IPS-20b (cell line): ENCODE data around the gene DSCAM.

ENCODE experiments used
- H3K27ac ChIP-seq: one replicate; pipeline ENCODE4 v1.5.1; 2013; ENCODE audit warnings: low read length
- H3K27me3 ChIP-seq: 2 replicates; pipeline ENCODE4 v1.6.1; 2013; ENCODE audit warnings: mild to moderate bottlenecking, low read length, inconsistent platforms; ENCODE audit not compliant: insufficient read depth
- H3K36me3 ChIP-seq: 2 replicates; pipeline ENCODE4 v1.6.1; 2013; ENCODE audit warnings: low read depth, mild to moderate bottlenecking, inconsistent platforms, low read length, moderate library complexity; ENCODE audit not compliant: insufficient read depth
- H3K4me1 ChIP-seq: 2 replicates; pipeline ENCODE4 v1.6.1; 2013; ENCODE audit warnings: mild to moderate bottlenecking, control low read depth, inconsistent platforms, low read length, moderate library complexity; ENCODE audit not compliant: insufficient read depth
- H3K4me3 ChIP-seq: 2 replicates; pipeline ENCODE4 v1.5.1; 2013; ENCODE audit warnings: mild to moderate bottlenecking, low read length, inconsistent platforms
- H3K9ac ChIP-seq: 2 replicates; pipeline ENCODE4 v1.6.1; 2013; ENCODE audit warnings: low read depth, mild to moderate bottlenecking, inconsistent platforms, low read length, moderate library complexity
- H3K9me3 ChIP-seq: 2 replicates; pipeline ENCODE4 v1.6.1; 2013; ENCODE audit warnings: mild to moderate bottlenecking, low read depth, low read length, inconsistent platforms; ENCODE audit not compliant: insufficient read depth

DSCAM gene

GRCh38 chr21:39972976-39973770, 873.8 kb downstream of the DSCAM start:
- Histone ChIP-seq H3K27ac (no peak overlapping the region), H3K4me1 (no peaks in the 10 kb centered on the region), H3K9me3 (no peaks in the 10 kb centered on the region), H3K4me3 (no peak overlapping the region), H3K9ac (no peak overlapping the region), H3K27me3 (no peaks in the 10 kb centered on the region), H3K36me3 (no peaks in the 10 kb centered on the region)

GRCh38 chr21:39972471-39972870, 874.5 kb downstream of the DSCAM start:
- H3K4me1 ChIP-seq, result no peaks in the 10 kb centered on the region
- H3K36me3 ChIP-seq, result no peaks in the 10 kb centered on the region
- H3K27ac ChIP-seq, result no peak overlapping the region
- no peak overlapping the region for H3K9ac ChIP-seq
- H3K4me3 ChIP-seq, result no peak overlapping the region
- no peaks in the 10 kb centered on the region for H3K9me3 ChIP-seq
- H3K27me3 ChIP-seq, result no peaks in the 10 kb centered on the region

- Histone ChIP-seq H3K4me3 (no peak overlapping the region), H3K9me3 (no peaks in the 10 kb centered on the region), H3K27ac (no peak overlapping the region), H3K9ac (no peak overlapping the region), H3K36me3 (no peaks in the 10 kb centered on the region), H3K4me1 (no peaks in the 10 kb centered on the region), H3K27me3 (no peaks in the 10 kb centered on the region)
These were observed 875.0 kb downstream of the DSCAM start for GRCh38 chr21:39971956-39972355.

GRCh38 chr21:39969691-39970364, 877.1 kb downstream of the DSCAM start:
- Histone ChIP-seq H3K36me3 (no peaks in the 10 kb centered on the region), H3K4me3 (no peak overlapping the region), H3K27ac (no peak overlapping the region), H3K27me3 (no peaks in the 10 kb centered on the region), H3K4me1 (no peaks in the 10 kb centered on the region), H3K9me3 (no peaks in the 10 kb centered on the region), H3K9ac (no peak overlapping the region)

- H3K4me3 ChIP-seq, result no peak overlapping the region
- no peaks in the 10 kb centered on the region for H3K4me1 ChIP-seq
- no peak overlapping the region for H3K27ac ChIP-seq
- H3K9me3 ChIP-seq, result no peaks in the 10 kb centered on the region
- H3K27me3 ChIP-seq, result no peaks in the 10 kb centered on the region
- no peaks in the 10 kb centered on the region for H3K36me3 ChIP-seq
- no peak overlapping the region for H3K9ac ChIP-seq
These were observed 878.9 kb downstream of the DSCAM start for GRCh38 chr21:39968010-39968409.

GRCh38 chr21:39966786-39967185, 880.2 kb downstream of the DSCAM start:
- Histone ChIP-seq H3K9me3 (no peaks in the 10 kb centered on the region), H3K4me1 (no peaks in the 10 kb centered on the region), H3K4me3 (no peak overlapping the region), H3K27me3 (no peaks in the 10 kb centered on the region), H3K36me3 (no peaks in the 10 kb centered on the region), H3K27ac (no peak overlapping the region), H3K9ac (no peak overlapping the region)

- Histone ChIP-seq H3K27ac (no peak overlapping the region), H3K27me3 (no peaks in the 10 kb centered on the region), H3K4me1 (no peaks in the 10 kb centered on the region), H3K36me3 (no peaks in the 10 kb centered on the region), H3K9me3 (peaks cover 8% of the 10 kb centered on the region), H3K9ac (no peak overlapping the region), H3K4me3 (no peak overlapping the region)
These were observed 881.9 kb downstream of the DSCAM start for GRCh38 chr21:39965026-39965425.

GRCh38 chr21:39961251-39961650, 885.7 kb downstream of the DSCAM start:
- peaks cover 12% of the 10 kb centered on the region for H3K9me3 ChIP-seq
- no peak overlapping the region for H3K4me3 ChIP-seq
- H3K9ac ChIP-seq, result no peak overlapping the region
- H3K4me1 ChIP-seq, result no peaks in the 10 kb centered on the region
- no peaks in the 10 kb centered on the region for H3K36me3 ChIP-seq
- H3K27me3 ChIP-seq, result no peaks in the 10 kb centered on the region
- H3K27ac ChIP-seq, result no peak overlapping the region
